HG03280 (cell line): ENCODE data around the gene ARHGAP6.
"Not testable (repeated sequence)": the region's sequence is repeated elsewhere in the genome, so short reads cannot be mapped to it uniquely, and the experiment has no call there.

Source experiments
- ATAC-seq: cut with Tn5 transposase; IDR thresholded peaks from one replicate; pipeline ENCODE4 v1.9.1; 2021; ENCODE audit warnings: mild to moderate bottlenecking, moderate library complexity; ENCODE audit not compliant: unreplicated experiment

ARHGAP6 gene

GRCh38 chrX:11124112-11124511 is 541.6 kb downstream of the ARHGAP6 start:
- no peak for ATAC-seq

- not testable (repeated sequence) for ATAC-seq
Observed at GRCh38 chrX:11123087-11123486, 542.6 kb downstream of the ARHGAP6 start.

DNA sequence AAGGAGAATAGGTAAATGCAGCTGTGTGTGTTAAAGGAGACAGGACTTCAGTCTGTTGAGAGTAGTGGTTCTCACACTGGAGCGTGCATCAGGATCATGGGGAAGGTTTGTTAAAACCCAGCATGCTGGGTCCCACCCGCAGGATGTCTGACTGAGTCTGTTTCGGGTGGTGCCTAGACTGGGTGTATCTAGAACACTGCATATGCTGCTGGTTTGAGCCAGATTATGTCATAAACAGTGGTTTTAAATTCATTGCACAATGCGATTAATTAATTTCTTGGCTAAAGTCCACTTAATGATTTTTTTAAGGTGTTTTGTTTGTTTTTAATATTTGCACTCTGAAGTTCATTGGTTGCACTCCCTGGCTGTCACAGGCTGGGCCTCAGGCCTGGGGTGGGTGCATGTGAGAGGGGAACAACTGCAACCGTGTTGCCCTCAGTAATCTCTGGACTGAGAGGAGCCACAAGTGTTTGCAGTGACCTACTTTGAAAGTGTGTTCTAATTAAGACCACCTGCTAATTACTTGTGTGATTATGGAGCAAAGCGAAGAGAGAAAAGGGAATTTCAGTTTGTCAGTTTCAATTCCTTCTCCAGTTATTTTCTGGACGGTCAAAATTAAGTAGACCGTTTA is 546.3 kb downstream of the ARHGAP6 start:
- ATAC-seq = no peak

- ATAC-seq = no peak
Observed at GRCh38 chrX:11117745-11118144, 548.0 kb downstream of the ARHGAP6 start.

DNA sequence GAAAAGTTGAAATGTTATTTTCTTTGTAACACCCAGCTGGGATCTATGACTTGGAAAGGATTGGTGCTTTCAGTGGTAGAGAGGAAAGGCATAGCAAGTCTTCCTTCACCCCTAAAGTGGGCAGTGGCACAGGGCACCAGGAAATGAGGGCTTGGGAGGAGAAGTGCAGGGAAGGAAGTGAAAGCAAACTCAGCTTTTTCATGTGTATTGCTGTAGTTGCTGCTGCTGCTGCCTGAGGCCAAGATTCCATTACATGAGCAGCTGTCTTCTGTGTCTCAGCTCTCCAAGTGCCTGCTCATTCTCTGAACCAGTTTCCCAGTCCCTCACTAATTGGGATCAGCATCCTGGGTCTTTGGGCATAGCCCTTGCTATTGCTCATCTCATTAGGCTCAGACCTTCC is 552.0 kb downstream of the ARHGAP6 start:
- ATAC-seq = no peak

- no peak for ATAC-seq
Observed at GRCh38 chrX:11111947-11112346, 553.8 kb downstream of the ARHGAP6 start.

DNA sequence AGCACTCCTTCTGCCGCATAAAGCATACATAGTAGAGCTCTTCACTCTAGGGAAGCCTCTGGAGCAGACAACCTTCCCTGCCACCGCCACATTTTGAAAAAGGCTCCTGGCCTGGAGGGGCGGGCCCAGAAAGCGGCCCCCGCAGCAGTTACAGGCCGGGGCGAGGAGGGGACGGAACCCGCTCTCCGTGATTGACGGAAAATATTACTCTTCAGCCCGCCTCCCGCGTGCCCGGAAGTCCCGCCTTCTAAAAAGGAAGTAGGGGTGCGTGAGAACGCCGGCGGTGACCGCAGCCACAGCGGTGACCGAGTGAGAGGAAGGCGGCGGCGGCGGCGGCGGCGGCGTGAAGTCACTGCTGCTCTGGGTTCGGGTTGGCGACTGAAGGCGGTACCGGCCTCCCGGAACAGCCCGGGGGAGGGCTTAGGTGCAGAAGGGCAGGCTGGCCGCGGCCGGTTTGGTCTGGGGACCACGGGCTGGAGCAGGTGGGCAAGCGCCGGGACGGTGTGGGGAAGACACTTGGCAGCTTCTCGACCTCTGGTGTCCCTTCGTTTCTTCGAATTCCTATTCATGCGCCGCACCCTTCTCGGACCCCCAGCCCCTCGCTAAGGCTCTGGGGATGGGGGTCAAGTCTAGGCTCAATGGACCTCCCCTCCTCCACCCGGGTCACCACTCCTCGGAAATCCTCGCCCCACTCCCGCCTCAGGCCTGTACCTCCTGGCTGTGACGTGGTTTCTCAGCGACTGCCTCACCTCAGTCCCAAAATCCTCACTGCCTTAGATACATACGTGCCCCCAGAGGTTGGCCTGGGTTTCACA is 554.5 kb downstream of the ARHGAP6 start, which contains the start of gene HCCS:
Gene HCCS, plus strand, starts transcription at position 296 of the 815 bp plus-strand sequence. CDS start 729 bp downstream, outside the sequence.
- ATAC-seq = peak; percentile 97

DNA sequence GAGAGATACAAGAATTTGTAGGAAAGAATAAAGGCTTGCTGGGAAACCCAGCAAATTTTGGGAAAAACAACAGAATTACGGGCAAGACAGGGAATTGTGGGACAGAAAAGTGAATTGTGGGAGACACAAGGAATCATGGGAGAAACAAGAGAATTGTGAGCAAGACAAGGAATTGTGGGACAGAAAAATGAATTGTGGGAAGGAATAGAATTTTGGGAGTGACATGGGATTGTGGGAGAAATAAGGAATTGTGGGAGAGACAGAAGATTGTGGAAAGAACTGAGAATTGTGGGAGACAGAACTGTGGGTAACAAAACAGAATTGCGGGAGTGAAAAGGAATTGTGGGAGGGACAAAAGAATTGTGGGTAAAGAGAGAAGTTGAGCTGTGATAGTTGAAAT is 555.8 kb downstream of the ARHGAP6 start:
- no peak for ATAC-seq

DNA sequence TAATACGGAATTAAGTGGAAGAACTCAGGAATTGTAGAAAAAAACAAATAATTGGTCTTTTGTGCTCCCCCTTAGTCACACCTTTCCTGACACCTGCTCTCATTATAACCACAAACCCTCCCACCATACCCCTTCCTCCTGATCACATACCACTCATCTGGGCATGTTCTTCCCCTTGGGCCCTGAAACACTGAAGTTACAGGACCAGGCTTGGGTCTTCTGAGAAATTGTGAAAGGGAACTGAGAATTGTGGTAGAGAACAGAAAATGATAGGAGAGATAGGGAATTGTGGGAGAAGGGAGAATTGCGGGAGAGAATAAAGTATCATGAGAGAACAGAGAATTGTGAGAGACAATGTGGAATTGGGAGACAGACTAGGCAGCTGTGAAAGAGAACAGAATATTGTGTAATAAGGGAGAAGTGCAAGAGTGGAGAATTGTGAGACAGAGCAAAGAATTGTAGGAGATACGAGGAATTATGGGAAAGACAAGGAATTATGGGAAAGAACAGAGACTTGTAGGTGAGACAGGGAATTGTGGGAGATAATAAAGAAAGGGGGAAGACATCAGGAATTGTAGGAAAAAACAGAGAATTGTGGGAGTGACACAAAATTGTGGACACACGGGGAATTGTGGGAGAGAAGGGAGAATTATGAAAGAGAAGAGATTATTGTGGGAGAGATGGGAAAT is 557.3 kb downstream of the ARHGAP6 start:
- no peak for ATAC-seq

GRCh38 chrX:11105080-11105479 is 560.6 kb downstream of the ARHGAP6 start:
- ATAC-seq = no peak

DNA sequence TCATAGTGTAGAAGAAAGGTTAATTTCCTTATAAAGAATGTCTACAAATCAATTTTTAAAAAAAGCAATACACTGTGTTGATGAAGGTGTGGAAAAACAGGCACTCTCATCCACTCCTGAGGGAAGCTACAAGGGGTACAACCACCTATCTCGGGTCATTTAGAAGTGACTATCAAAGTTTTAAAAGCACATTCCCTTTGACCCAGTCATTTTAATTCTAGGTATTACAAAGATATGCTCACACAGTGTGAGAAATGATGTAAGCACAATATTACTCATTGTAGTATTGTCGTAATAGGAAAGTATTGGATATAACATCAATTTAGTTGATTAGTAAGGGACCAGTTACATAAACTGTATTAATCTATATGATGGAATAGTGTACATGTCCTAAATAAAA is 562.0 kb downstream of the ARHGAP6 start:
- no peak for ATAC-seq

GRCh38 chrX:11103006-11103405 is 562.7 kb downstream of the ARHGAP6 start:
- ATAC-seq = no peak

- ATAC-seq = no peak
Observed at GRCh38 chrX:11100281-11101035, 565.3 kb downstream of the ARHGAP6 start.

GRCh38 chrX:11099465-11099864 is 566.3 kb downstream of the ARHGAP6 start:
- ATAC-seq = no peak

DNA sequence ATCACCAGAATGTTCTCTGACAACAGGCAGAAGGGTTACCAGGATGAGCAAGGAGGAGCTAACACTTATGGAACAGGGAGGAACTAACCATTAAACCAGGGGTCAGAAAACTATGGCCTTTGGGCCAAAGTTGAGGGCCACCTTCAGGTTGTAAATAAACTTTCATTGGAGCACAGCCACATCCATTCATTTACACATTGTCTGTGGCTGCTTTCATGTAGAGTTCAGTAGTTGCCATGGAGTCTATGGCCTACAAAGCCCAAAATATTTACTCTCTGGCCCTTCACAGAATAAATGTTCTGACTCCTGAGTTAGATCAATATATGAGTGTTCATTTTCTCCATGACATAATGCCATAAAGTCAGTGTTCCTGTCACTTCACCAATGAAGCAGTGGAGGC is 567.8 kb downstream of the ARHGAP6 start:
- no peak for ATAC-seq

DNA sequence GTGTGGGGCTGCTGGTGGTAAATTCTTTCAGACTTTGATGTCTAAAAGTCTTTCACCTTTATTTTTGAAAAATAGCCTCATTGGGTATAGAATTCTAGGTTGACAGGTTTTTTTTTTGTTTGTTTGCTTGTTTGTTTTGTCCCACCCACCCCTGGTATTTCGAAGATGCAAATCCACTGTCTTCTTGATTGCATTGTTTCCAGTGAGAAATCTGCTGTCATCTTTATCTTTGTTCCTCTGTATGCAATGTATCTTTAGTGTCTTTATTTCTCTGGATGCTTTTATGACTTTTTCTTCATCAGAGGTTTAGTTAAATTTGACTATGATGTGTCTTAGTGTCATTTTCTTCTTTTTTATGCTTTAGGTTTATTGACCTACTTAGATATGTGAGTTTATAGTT is 575.9 kb downstream of the ARHGAP6 start:
- ATAC-seq = no peak
